NCI-H2107 (cell line): ENCODE data around the gene UTS2B.

Experiments used
- DNase-seq: peaks from one replicate; lab custom pipeline; 2025; lab: John Stamatoyannopoulos, UW

UTS2B gene

DNA sequence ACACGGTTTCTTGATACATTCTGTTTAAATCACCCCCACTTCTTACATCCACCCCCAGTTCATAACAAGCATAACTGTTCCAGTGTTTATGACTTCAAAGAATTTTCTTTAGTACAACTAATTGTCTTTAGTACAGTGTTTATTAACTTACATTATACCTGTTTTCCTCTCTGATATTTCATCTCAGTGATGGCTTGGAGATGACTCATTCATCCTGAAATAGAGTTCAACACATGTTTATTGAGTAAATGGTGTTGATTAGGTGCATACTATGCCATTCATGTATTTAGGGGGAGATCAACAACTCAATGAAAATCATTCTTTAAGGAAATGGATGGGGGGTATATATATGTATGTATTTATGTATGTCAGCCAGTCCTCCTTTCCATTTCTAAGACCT is 21.7 kb upstream of the UTS2B start:
- DNase-seq = no peak

DNA sequence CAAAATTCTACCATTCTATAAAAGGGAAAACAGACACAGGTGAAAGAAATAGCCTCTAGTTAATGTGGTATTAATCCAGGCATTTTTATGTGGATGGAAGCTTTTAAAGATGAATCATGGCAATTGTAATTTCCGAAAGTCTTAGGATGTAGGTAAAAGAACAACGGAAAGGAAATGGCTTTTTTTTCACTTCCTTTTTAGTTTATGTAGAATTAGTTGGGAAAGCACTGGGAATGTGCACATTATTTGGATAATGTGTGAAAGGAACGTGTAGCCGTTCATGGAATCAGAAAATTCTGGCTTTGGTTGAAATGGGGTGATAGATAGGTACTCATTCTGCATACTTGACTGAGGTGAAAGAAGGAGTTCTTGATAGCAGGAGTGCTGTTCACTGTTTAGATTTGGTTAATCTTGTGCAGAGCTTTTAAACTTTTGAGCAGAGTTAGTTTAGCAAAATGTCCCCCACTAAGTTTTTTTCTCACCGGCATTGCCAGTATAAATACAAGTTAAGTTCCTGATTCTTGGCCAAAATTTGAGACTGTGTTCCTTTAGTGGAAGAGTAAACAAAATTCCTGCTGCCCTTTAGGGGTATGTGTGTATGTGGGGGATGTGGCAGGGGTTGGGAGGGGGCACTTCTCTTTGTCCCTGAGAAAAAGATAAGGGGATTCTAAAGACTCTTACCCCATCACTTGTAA is 20.2 kb upstream of the UTS2B start:
- no peak for DNase-seq

DNA sequence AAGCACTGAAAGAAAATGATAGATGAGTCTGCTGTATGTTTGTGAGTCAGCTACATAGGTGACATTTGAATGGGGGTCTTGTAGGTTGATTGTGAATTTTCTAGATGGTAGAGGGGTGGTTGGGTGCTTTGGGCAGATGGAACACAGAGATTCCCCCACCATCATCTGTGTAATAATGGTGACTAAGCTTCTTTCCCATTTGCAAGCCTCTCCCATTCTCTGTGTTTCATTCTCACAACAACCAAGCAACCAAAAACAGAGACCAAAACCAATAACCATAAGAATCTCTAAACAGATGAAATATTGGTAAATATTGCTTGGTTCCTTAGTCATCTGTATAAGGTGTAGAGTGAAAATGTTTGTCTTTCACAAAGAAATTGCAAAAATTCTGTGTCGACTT is 17.8 kb upstream of the UTS2B start:
- no peak for DNase-seq

DNA sequence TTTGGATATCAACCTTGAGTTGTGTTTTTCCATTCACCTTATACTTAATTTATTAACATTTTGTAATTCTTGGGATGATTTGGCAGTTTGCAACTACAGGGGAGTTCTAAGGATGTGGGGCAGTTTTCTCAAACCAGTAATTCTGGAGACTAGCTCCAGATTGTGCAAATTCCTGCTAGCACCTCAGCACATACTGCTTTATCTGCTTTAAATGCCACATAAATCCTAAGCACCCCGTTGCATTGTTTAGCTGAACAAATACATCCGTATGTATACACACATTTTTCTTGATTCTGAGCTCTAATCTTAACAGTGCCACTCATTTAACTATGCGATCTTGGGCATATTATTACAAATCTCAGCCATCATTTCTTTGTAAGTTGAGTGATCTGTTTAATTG is 16.9 kb upstream of the UTS2B start:
- DNase-seq = no peak

DNA sequence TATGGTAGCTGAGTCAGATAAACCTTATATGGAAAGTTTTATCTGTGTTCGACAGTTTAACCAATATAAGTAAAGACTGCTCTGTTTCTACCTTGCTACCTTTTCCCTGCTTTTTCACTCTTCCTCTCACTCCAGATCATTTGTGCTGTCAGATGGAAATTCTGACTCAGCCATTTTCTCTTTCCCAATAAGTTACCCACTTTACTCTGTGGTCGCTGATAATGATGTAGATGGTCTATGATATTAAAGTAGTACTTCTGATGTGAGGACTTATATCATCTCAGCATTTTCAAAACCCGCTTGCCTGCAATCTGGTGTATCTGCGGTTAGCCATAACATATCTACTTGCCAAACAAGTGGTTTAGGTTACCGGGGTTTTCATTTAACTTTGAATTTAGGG is 15.0 kb upstream of the UTS2B start:
- no peak for DNase-seq

DNA sequence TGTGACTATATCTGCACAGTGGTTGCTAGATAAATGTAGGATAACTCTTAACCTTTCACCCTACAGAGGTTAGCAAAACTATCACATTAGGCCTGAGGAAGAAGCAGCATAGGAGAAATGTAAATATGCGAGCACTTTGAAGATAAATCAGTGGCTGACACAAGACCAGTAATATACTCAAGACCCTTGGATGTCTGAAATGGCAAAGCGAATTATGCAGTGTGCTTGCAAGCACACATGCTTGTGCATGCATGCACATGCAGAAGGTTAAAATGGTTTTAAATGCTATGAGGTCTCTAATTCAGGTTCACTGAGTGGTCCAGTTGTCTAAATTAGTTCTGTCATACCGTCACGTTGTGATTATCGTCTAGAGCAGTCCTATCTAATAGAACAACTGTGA is 13.6 kb upstream of the UTS2B start:
- DNase-seq = no peak

DNA sequence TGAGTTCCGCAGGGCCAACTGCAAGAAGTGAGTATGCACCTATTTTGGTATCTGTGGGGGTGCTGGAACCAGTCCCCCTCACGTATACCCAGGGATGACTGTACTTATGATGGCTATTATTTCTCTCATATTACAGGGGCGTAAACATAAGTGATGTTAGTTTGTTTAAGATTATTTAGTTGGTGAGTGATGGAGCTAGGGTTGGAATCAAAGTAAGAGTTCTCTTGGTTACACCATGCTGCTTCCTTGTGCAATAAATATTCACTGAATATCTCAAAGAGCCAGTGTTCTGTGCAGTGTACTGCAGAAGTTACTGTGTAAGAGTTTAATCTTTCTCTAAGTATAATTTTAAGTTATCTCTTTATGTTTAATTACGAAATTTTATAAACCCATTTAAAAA is 12.8 kb upstream of the UTS2B start:
- DNase-seq = no peak

DNA sequence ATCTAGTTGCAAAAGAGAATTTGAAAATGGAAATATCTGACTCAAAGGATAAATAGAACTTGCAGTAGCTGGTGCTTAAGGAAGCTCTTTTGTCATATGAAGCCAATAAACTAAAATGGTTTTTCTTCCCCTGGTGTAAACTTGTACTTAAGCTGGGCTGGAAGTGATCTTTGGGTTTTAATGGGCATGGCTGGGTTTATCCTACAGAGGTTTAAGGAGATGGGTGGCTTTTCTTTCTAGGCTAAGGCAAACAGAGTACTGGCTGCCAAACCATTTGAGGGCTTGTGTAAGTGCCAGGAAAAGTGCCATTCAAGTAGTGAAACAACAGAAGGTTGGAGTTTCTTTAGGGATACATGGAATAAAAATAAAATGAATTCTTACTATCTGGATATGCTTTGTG is 12.1 kb upstream of the UTS2B start:
- no peak for DNase-seq

DNA sequence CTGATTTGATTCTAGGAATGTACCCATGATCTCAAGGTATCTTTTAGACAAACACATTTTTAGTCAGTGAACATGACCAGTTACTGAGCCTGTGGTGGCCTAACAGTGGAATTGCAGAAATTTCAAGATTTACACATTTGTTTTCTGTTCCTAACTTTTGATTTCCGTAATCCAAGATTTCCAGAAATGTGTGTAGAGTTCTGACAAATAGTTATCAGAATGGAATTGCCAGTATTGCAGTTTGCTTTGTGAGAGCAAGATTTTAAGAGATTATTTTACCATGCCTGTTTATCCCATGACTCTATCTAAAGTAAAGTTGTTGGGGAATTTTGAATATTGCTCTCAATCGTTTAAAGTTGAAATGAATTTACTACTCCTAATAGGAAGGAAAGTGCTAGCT is 11.7 kb upstream of the UTS2B start:
- DNase-seq = no peak

DNA sequence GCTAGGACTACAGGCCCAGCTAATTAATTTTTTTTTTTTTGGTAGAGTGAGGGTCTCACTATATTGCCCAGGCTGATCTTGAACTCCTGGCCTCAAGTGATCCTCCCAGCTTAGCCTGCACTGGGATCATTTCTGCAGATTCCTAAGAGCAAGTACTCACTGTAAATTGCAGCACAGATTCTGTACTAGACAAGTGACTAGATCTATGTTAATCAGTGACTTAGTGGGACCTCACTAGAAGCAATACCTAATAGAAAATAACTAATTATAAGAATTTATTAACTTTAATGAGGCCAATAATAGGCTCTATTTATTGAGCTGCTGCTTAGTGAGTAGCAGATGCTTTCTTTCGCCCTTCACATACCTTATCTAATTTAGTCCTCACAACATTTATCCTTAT is 10.6 kb upstream of the UTS2B start:
- no peak for DNase-seq

DNA sequence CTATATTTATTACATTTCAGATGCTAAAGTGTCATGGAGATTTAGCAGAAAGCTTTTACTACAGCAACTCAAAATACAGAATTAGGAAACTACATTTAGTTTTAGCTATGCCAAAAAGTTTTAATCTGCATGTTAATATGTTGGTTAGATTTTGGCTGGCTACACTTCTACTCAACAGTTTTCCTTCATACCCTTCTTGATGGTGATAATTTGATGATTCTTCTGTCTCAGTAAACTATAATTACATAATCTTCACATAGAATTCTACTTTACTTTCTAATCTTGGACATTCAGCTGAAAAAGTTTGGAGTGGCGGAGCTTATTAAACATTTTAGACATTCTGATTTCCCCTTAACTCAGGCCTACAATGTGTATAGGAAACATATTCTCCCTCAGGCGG is 10.0 kb upstream of the UTS2B start:
- no peak for DNase-seq

DNA sequence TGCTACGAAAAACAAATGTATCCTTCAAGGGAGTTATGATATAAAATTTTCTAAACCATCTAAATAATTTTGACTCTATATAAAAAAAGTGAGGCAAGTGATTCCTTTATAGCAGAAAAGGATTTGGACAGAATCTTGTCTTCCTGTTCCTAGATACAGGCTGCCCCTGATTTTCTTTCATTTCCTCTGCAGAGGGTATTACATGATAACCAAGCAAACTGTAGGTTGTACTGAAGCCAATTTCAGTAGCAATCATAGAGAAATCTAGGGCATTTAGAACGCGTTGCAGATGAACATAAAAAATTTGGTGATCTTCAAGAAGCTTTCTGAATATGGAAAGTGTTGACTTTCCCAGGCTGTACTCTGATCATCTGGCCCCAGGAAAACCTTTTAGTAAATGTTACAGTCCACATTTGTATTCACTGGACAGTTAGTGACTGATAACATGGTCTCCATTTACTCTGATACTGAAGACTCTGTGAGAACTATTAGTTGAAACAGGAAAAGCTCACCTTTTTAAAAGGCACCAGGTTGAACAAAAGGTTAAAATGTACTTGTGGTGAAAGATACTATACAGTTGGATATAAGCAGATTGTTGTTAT is 9.1 kb upstream of the UTS2B start:
- no peak for DNase-seq

DNA sequence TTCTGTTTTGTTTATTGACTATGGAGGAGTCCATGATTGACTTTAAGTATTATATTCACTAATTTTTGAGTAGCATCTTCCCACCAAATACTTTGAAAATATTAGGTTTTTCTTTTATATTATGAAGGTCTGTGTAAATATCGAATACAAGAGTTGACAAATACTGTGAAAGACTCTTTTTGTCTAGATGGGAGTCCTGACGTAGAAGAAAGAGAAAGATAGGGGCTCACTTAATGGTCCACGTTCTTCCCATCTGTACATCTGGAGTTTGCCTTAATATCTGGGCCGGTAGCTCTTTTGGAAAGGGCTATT is 7.8 kb upstream of the UTS2B start:
- DNase-seq = no peak

DNA sequence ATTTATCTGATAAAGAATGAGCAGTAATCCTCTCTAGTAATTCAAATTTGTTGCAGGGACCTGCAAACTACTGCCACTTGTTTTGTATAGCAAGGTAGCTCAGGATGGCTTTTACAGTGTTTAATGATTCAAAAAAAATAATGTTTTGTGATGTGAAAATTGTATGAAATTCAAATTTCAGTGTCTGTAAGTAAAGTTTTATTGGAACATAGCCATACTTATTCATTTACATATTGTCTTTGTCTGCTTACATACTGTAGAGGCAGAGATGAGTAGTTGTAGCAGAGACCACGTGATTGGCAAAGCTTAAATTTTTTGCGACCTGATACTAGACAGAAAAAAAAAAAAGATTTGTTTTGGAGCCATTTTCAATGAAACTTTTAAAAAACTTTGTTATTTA is 6.5 kb upstream of the UTS2B start:
- DNase-seq = no peak

DNA sequence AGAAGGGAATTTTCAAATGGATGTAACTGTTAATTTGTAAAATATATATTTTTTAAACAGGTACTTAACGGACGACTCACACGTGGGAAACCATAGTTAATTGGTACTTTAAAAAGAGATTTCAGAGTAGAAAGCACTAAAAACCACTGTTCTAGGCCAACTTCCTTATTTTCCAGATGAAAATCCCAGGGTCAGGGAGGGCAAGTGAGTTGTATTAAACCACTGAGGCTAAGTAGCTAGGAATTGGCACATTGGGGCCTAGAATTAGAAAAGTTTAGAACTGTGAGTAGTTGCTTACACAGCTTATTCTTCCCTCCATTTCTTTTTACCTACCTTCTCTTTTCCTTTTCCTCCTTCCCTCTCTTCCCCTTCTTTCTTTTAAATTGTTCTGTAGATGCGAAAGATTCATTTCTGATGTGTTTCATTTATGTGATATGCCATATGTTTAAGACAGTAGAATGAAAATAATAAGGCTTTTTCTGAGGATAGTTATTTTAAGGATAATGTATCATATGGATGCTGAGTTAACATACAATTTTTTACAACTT is 4.1 kb upstream of the UTS2B start:
- no peak for DNase-seq

DNA sequence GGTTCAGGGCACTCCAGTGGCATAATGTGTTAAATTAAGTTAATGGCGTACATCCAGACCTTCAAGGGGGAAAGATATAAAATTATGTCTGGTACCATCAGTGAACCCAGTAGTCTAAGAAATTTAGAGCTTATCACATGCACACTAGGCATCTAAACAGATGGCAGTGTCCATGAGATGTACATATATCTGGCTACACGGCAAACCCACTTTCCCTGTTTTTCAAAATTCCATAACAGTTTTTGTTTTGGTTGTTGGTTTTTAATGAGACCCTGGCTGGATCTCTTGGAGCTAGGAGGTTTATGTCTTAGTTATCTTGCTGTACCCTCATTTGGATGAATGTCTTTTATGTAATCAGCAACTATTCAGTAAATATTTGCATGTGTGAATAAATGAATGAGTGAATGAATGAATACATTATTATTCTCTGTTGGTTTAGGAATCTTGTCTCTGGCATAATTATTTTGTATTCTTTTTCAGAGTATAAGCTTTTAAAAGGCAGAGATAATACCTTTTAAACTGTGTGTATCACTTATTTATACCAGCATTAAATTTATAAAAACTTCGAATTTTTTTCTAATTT is 3.1 kb upstream of the UTS2B start:
- no peak for DNase-seq

DNA sequence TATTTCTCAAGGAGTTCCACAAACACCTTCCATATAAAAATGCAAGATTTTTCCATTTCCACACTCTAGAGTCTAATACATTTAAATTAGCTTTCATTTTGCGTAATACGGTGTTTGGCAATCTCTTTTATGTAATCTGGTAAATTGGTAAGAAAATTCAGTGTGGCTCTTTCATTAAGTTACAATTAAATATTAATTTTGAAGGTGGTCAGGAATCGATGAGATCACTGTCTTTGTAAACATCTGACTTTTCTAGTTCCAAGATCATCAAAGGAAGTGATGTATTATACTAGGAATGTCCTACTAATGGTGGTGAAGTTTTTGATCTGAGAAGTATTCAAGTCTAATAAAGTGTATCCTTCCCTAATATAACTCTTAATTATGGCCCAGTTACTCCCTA is 1.1 kb upstream of the UTS2B start:
- DNase-seq = no peak

DNA sequence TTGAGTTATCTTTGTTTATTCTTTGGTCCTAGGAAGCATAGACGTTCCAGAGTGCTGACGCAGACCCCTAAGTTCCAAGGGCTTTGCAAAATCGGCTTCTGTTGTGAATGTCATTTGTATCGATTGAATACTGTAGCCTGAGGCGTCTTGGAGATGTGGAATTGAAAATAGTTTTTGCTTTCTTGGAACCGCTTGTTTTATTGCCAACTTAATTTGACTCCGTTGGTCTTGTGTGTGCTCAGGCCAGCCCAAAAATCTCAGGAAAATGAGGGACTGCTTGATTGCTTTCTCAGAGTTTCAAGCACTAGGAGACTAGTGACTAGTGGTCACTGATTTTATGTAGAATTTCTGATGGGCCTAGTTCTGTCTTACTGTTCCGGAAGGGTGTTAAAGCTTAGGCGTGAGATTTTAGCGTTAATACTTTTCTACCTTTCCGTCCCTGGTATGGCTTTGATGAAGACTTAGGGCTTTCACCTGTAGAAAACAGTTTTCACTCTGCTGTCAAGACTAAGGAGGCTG is 263 bp upstream of the UTS2B start:
- DNase-seq = no peak

DNA sequence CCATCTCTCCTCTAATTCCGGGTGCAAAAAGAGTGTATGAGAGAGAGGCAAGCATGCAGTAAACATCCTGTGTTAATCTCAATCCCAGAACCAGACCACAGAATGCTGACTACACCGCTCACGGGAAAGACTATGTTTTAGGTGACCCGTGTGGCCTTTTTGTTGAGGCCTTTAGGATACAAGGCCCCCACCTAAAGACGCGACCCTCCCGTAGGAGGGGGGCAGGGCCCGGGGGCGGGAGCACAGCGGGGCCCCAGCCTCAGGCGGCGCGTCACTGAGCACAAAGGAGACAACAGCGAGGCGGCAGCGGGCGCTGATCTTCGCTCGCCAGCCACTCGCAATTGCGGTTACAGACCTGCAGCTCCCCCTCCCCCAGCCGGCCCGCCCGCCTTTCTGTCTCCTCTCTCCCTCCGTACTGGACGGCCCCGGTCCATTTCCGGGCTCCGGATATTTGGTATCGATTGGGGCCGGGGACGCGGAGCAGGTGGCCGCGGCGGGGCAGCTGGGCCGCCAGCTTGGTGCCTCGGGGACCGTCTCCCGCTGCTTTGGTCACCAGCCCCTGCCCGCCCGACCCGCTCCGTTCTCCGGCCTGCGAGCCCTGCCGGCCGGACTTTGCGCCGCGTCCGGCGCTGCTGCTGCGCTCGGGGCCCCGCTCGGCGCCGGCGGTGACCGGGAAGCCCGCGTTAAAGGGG is 1.2 kb downstream of the UTS2B start, which contains the start of gene CCDC50:
Gene CCDC50, plus strand, starts transcription at position 433 of the 692 bp plus-strand sequence. CDS start 281 bp downstream, outside the sequence.
- peak; percentile 86 for DNase-seq

DNA sequence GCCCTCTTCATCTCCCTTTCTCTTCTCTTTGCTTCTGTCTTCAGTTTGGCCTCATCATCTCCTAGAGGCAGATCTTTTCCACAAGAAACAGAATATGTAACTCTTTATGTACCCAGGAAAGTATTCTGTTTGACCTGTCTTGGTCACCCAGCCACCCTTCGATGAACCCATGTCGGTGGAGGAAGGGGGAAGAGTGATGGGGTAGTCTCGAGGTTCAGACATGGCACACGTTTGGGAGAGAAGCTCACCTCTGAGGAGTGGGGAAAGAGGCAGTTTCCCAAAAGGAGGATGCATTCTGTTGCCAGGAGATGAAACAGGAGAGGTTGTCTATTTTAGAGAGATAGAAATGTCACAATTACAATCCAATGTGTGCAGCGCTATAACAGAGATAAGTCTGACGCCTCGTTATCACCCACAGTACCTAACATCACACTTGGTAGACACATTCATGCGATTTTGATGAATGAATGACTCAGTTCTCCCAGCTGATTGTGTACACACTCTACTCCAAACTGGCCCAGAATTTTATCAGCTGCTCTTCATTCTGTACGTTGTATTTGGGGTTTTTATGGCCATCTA is 1.9 kb downstream of the UTS2B start:
- no peak for DNase-seq

DNA sequence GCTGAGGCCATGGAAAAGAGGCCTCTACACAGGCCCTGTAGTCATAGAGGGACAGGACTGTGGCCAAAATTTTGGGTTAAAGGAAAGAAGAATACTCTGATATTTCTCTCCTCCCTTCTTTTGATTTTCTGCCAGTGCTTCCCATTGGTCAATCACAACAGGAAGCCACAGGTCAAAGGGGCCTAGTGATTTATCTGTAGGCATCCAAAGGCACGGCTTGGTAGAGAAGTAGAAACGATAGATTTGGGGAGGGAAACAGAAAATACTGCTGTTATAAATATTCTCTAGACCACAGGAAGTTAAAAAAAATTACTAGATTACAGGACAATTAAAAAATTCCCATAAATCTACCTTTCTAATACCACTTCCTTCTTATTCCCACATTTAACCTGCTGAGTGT is 2.8 kb downstream of the UTS2B start:
- no peak for DNase-seq

DNA sequence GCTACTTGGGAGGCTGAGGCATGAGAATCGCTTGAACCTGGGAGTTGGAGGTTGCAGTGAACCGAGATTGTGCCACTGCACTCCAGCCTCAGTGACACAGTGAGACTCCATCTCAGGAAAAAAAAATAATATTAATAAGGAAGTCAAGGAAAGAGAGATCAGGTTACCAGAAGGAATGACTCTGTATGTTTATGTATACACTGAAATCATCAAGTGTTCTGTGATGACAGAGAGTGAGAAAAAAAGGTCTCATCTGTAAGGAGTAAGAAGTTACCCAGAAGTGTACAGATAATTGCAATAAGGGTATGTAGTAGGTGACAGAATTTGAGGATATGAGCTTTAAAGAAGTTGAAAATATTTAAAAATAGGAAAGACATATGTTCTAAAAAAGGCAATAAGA is 5.4 kb downstream of the UTS2B start:
- DNase-seq = no peak
